HG03103 (cell line): ENCODE results near the gene TMEM94.

Source experiments
- ATAC-seq: cut with Tn5 transposase; IDR thresholded peaks from one replicate; pipeline ENCODE4 v1.9.1; 2021; ENCODE audit warnings: low read depth; ENCODE audit not compliant: unreplicated experiment

TMEM94 gene

GRCh38 chr17:75547091-75547490 is 90.7 kb downstream of the TMEM94 start:
- ATAC-seq, result no peak

- no peak for ATAC-seq
Observed at GRCh38 chr17:75548813-75549212, 92.4 kb downstream of the TMEM94 start.
